Measurements from ENCODE around the gene RAB7A. TPM values are rescaled to one million over a fixed set of nuclear protein-coding genes. Genes with fewer than 3 reads are reported as not detected.

RAB7A gene
- total RNA-seq, 1 experiment from 2014 or later = 155 TPM

GRCh38 chr3:128727059-128727458 is 1.1 kb downstream of the RAB7A start:
- H3K23me2 ChIP-seq (ENCODE audit: insufficient read length, low read depth, low read length, poor library complexity, severe bottlenecking) = peaks cover 8% of the 10 kb centered on the region
- H2BK20ac ChIP-seq (ENCODE audit: low read depth, low read length, poor library complexity, severe bottlenecking) = no peak overlapping the region
- no peak overlapping the region for H3K56ac ChIP-seq (ENCODE audit: insufficient read length, low read depth, low read length)
- no peak overlapping the region for H2BK120ac ChIP-seq (ENCODE audit: low read depth, low read length, poor library complexity, severe bottlenecking)
- Mint-ChIP-seq H3K36me3 (ENCODE audit: insufficient read depth in 1 of 3, low read depth in 3 of 3) (peaks cover 3 to 8% (median 5%) of the 10 kb centered on the region in 3 experiments; a peak in 6 of 7 replicates), H3K27me3 (ENCODE audit: low read depth) (no peaks in the 10 kb centered on the region; the same call in 1 of the 2 replicates), H3K9me3 (peaks cover 0 to 3% of the 10 kb centered on the region in 2 experiments; a peak in 1 of 5 replicates), H3K4me3 (peak overlapping the region; percentile 93 to 96), H3K27ac (peak overlapping the region; percentile 11 to 97 (median 16); a peak in 4 of 7 replicates), H3K4me1 (peaks cover 52 to 68% of the 10 kb centered on the region in 2 experiments)
- H4K5ac ChIP-seq (ENCODE audit: insufficient read length, low read depth, low read length) = no peak overlapping the region
- H3K27ac ChIP-seq (ENCODE audit: insufficient read length, low read depth, low read length) = no peak overlapping the region
- H4K91ac ChIP-seq (ENCODE audit: insufficient read length, low read depth, low read length) = no peak overlapping the region
- H3K18ac ChIP-seq (ENCODE audit: insufficient read length, low read depth, low read length) = no peak overlapping the region
- H3K4me2 ChIP-seq (ENCODE audit: insufficient read depth, insufficient read length, low read length) = peak overlapping the region; percentile 73
- WGBS (ENCODE audit: extremely low coverage, insufficient read length, low lambda C conversion rate) = no CpG with 5 or more reads among the region's 4 CpGs
- no peak overlapping the region for H2BK12ac ChIP-seq (ENCODE audit: insufficient read length, low read depth, low read length)
- H3K79me1 ChIP-seq (ENCODE audit: insufficient read depth, low read depth, low read length, poor library complexity, severe bottlenecking) = no peaks in the 10 kb centered on the region
- H3K79me2 ChIP-seq (ENCODE audit: insufficient read depth, low read length) = peaks cover 47% of the 10 kb centered on the region; the same call in 1 of the 2 replicates
- no peak overlapping the region for H3T11ph ChIP-seq (ENCODE audit: low read length)
- H3K23ac ChIP-seq (ENCODE audit: insufficient read length, low read depth, low read length) = no peak overlapping the region
- no peaks in the 10 kb centered on the region for H3K9me3 ChIP-seq (ENCODE audit: control insufficient read depth, low read depth, low read length)
- H4K8ac ChIP-seq (replicated peaks; ENCODE audit: insufficient read length, low read depth, low read length) = no peak overlapping the region
- DNase-seq = no peak
- no peak overlapping the region for H2BK15ac ChIP-seq (ENCODE audit: low read depth, low read length)
- no peak for TF ChIP-seq CTCF (conservative IDR thresholded peaks at IDR 0.05)
- H2AK5ac ChIP-seq (ENCODE audit: insufficient read length, low read length) = no peak overlapping the region
- peak overlapping the region; percentile 77 for H3K9ac ChIP-seq (ENCODE audit: extremely low read depth, insufficient read length, low read length)
- H3K27me3 ChIP-seq (ENCODE audit: insufficient read depth, low read length) = no peaks in the 10 kb centered on the region
- H3K4ac ChIP-seq (ENCODE audit: low read depth, low read length) = no peak overlapping the region
- H2BK5ac ChIP-seq (ENCODE audit: insufficient read length, low read length) = no peak overlapping the region
- H3K4me1 ChIP-seq (ENCODE audit: insufficient read depth, low read length) = peaks cover 7% of the 10 kb centered on the region; the same call in 1 of the 2 replicates
- no peaks in the 10 kb centered on the region for H4K20me1 ChIP-seq (ENCODE audit: control insufficient read depth, insufficient read depth, insufficient read length)
- no peak overlapping the region for H2AFZ ChIP-seq (ENCODE audit: low read length)
- H3K14ac ChIP-seq (ENCODE audit: insufficient read depth, low read length) = no peak overlapping the region

Measured in H9 (cell line).